HG03354 (cell line): ENCODE data around the gene OSR1.
"Not testable (repeated sequence)": the region's sequence is repeated elsewhere in the genome, so short reads cannot be mapped to it uniquely, and the experiment has no call there.

Experiments used
- ATAC-seq: cut with Tn5 transposase; IDR thresholded peaks from one replicate; pipeline ENCODE4 v1.9.1; 2021; ENCODE audit warnings: mild to moderate bottlenecking; ENCODE audit not compliant: unreplicated experiment, poor library complexity, severe bottlenecking

The OSR1 gene

DNA sequence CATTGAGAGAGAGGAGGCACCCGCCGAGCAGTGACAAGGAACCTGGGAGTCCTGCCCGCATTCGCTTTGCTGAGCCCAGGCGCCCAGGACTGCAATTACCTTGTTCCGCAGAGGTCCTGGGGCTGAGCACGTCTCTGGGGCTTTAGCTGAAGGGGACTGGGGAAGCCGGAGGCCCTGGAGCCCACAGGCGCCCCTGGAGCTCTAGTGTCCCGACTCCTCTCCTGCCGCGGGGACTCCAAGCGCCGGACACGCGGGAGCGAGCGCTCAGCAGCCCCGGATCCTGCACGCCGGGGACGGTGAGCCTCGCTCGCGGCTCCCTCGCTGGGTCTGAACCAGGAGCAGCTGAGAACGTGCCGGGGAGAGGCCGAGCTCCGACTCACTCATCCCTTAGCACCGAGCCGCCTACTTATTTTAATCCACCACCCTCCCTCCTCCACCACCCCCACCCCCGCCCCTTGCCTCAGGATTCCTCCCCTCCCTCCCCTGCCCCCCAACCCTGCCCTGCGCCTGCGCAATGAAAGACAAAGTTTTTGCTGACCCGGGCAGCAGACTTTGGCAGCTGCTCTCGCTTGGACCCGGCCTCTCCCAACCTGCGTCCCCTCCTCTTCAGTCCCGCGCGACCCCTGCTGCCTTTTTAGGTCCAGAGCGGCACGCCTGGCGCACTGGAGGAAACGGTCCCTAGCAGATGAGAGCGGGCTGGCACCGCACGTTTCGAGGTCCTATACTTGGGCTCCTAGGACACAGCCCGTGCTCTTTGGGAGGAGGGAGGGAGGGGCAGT is at the start of gene OSR1:
TSS of gene OSR1 (minus strand) at position 382 of the 779 bp plus-strand sequence. CDS start 4,818 bp downstream, outside the sequence.
- peak; percentile 23 for ATAC-seq

DNA sequence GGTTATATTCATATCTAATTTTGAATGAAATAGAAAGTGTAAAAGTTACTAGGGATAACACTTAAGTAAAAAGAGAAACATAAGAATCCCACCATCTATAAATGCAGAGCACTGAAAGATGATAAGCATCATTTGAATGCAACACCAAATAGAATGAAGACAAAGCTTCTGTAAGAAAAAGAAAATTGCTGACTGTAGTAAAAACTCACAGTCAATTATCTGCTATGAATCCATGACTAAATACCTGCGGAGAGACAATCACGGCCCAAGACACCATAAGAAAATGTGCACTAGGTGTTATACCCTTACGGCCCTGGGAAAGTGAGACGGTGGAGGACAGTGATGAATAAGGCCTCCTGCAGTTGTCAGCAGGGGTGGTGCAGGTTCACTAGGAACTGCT is 45.4 kb upstream of the OSR1 start:
- ATAC-seq: no peak

DNA sequence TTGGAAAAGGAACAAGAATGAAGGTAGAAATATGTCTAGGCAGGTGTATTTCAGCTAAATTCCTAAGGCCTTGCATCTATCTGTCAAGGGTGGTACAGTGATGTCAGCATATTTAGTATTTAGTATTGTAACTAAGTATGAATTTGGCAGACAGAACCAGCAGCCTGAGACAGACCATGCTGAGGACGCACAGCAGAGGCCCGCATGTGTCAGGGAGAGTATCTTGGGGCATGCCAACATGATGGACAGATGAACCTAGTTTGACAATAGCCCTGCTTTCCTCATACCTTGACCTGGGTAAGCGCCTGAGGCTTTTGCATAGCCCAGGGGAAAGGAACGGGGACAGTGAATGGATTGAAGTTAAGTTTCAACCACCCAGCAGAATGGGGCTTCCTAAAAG is 33.8 kb upstream of the OSR1 start:
- no peak for ATAC-seq

DNA sequence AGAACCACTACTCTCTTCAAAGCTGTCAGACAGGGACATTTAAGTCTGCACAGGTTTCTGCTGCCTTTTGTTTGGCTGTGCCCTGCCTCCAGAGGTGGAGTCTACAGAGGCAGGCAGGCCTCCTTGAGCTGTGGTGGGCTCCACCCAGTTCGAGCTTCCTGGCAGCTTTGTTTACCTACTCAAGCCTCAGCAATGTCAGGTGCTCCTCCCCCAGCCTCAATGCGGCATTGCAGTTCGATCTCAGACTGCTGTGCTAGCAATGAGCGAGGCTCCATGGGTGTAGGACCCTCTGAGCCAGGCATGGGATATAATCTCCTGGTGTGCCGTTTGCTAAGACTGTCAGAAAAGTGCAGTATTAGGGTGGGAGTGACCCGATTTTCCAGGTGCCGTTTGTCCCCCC is 31.0 kb upstream of the OSR1 start:
- not testable (repeated sequence) for ATAC-seq

DNA sequence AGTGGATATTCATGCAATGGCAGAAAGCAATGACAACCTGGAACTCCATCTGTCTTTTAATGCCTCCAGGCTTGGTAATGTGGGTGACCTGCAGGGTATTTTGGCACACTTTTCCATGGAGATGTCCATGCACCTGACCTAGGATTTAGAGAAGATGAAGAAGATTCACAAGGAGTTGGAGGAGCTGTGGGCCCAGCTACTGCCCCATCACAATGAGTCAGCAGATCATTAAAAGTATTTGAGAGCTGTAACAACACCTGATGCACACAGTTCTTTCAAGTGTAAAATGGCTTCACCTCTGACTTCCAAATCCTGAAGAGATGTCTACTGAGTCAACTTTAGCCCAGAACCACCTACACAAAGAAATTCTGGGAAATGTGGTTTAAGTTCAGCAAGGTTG is 22.1 kb upstream of the OSR1 start:
- ATAC-seq: no peak

DNA sequence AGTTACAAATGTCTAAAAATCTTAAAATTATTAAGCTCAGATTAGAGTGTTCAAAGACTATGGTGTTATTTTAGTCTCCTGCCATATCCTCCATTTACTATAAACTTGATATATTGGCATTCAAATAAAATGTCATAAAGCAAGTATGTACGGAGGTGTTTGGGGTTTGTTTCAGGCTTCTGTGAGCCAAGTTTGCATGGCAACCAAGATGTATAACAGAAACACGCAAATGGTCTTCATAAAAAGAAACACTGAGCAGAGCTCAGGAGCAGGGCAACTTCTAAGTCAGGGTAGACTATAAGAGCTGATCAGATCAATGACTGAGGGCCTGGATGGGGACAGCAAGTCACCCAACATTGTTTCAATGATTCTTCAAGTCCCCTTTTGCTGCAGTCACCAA is 20.5 kb upstream of the OSR1 start:
- ATAC-seq: no peak

DNA sequence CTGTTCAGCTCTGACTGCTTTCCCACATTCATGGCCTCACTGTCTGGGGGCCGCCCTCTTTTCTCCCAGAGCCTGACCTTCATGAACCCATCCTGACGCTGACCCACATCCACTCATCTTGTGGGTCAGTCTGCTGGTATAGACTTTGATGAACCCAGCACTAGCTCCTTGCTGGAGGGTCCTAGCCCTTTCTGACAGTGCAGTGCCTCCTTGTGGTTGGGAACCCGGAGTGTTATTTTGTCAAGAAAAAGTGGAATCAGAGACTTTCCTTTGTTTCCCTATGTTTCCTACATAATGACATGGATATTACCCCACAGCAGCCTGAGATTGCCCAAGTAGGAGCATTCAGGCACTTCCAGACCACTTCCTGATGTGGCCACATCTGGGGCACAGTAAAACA is 19.3 kb upstream of the OSR1 start:
- no peak for ATAC-seq

DNA sequence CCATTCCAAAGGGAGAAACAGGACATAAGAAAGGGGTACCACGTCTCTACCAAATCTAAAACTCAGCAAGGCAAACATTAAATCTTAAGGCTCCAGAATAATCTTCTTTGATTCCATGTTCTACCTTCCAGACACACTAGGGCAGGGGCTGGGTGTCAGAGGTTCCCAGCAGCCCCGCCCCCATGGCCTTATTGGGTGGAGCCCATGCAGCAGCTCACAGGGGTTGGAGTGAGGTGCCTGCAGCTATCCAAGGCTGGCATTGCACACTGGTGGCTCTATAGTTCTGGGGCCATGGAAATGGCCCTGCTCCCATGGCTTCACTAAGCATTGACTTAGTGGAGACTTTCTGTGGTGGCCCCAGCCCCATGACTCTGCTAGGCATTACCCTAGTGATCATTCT is 14.9 kb upstream of the OSR1 start:
- ATAC-seq: no peak

DNA sequence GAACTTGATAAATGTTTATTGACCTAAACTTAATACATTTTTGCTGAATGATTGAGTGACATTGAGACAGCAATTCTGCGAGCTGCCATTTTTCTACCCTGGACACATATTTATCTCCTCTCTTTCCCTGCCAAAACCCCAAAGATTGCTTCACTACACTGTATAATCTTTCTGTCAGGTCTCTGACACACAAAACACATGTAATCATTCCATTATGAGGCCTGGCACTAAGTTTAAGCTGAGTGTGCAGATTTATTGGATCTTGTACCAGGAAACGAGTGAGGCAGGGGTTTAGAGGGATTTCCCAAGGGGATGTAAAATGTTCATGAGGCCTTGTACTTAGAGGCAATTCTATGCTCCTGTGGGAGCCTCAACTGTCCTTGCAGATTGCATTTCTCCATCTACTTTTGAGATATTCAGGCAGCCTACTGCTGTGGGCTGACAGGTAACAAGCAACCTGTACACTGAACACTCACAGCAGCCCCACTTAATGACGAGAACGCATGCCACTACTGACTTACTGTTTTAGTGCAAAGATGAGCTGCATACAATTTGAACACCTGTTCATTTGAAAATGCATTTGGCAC is 13.7 kb upstream of the OSR1 start:
- no peak for ATAC-seq

DNA sequence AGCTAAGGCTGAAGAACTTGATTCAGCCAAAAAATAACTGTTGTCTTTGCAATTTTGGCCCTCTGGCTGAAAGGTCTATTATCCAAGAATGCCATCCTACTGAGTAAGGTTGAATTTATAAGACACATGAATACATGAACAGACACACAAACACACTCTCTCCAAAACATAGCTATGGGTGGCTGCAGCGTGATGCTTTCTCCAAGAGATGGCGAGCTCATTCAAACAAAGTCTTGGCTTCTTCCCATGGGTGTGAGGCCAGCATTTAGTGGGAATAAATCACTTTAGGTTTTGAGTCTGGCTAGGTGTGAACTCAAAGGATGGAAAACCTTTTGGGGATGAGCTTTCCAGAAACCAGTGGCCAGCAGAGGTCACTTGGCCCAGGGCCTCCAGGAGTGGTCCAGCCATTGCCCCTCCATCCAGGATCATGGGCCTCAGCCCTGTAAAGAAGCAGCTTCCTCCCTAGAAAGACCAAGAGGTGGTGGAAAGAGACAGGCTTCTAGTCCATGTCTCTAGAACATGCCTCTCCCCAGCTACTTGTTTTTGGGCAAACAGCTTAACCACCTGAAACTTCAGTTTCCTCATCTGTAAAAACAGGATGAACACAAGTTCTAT is 11.0 kb upstream of the OSR1 start:
- ATAC-seq: no peak

DNA sequence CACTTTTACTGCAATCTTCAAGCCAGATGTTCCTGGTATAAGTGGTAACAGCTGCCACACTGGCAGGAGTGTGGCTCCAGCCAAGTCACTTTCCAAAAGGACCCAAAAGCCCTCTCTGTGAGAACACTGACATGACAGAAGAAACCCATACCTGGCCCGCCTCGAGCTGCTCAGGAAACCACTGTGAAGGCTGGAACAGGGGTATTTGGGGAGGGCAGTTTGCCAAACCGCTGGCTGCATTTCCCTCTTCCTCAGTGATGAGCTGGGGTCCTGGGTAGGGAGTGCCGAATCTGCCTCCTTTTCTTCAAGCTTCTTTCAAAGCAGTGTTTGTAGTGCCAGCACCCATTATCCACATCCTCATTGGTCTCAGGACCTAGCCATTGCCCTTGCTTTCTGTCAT is 10.3 kb upstream of the OSR1 start:
- no peak for ATAC-seq

DNA sequence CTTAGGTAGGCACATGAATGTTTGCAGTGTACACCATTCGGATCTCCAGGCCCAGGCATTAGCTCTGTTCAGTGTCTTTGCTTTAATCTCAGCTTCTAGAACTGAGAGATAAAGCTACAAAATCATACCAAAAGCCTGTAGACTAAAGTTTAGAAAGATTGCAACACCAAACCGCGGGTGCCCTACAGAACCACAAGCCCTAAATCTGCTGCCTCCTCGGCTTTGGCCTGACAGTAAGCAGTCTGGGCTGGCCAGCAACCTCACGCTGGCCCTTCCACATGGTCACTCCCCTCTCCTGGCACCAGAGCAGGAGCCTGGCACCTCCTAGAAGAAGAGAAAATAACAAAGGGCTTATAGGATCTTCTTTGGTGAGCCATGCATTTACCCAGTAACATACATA is 8.9 kb upstream of the OSR1 start:
- no peak for ATAC-seq

DNA sequence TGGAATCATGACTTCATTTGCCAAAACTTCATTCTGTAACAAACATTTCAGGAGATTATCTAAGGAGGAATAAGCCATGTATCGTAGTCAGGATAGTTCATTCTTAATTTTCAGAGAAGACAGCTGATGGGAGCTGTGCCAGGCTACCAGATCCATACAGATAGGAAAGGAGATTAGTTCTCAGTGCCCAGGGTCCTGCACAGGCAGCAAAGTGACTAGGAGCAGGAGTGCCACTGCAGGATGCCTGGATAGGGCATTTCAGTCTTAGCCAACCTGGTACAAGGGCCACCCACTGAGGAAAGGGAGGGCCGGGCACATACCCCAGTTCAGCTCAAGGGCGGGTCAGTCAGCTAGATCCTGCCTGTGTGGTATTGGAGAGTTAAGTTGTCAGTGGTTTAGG is 6.7 kb upstream of the OSR1 start:
- ATAC-seq: no peak

DNA sequence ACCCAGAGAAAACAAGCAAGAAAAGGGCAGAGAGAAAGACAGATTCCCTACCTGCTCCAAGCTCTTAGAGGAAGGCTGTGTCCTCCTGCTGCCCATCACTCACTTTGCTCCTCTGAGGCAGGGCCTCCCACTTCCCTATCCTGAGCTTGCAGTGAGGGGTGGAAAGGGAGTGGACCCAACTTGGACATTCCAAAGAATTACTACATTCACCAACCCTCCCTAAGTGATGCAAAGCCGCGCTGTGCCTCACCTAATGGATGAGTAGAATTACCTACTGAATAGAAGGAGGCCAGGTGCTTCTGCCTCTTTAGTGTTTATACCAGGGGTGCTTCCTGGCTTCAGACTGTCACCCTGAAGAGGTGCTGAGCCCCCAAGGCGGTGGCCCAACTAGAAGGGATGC is 5.6 kb upstream of the OSR1 start:
- no peak for ATAC-seq

DNA sequence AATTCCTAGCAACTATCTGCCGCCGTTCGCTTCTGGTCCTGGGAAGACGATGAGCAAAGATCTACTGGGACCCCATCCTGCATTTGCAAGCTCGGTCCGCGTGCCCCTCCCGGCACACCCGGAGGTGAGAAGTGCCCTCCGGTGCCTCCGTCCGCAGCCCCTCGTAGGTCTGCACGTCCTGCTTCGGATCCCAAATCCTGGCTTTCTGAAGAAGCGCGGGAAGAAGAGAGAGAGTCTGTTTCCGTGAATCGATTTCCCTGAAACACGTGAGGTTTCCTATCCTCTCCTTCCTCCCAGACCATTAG is 5.0 kb upstream of the OSR1 start:
- ATAC-seq: no peak

DNA sequence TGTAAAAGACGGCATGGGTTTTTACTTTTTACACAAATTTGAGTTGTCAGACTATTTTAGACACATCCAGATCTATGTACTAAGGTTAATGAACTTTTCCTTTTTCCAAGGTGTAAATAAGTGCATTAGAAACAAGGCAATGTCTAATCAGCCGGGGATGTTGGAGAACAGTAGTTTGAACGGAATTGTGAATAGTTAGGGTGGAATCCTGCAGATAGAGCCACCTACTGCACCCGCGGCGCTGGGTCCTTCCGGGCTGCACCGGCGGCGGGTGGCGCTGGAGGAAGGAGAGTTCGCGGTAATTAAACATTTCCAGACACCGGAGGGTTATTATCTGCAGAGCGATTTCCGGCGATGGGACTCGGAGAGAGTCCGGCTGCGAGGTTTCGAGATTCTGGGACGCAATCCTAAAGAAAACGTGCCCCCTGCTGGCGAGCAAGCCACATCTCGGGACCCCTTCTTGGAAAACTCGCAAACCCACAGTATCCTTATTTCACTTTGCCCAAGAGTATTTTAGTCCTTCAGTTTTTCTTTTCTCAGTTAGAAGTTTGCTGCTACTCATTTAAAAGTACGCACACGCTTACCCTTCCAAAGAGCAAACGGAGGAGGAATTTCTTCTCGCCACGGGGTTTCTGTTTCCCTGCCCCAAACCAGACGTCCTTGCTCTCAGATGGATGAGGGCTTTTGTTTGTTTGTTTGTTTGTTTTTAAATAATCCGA is 4.5 kb upstream of the OSR1 start:
- peak; percentile 52 for ATAC-seq

DNA sequence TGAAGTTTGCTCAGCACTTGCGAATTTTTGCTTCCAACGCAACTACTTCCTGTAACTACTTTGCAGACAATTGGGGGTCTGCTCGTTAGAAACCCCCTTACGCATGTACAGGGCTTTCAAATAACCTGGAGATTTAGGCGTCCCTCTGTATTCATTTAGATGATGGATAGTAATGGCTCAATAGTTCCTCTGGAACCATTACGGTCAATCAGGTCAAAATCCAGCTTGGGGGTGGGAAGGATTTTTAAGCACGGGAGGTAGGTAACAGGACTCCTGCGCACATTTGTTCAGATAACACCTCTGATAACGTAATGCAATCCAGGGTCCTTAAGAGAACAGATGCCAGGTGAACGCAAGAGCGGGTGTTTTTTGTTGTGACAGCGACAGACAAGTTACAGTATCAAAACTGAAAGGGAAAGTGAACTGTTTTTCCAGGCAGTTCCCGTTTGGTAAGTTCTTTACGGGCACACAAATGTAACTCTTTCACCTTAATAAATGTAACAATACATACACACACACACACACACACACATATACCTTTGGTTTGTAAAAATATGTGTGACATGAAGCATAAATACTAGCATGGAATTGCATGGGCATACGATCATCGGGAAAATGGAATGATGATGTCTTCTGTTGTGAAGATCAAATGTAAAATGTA is 3.8 kb upstream of the OSR1 start:
- ATAC-seq: peak; percentile 32

DNA sequence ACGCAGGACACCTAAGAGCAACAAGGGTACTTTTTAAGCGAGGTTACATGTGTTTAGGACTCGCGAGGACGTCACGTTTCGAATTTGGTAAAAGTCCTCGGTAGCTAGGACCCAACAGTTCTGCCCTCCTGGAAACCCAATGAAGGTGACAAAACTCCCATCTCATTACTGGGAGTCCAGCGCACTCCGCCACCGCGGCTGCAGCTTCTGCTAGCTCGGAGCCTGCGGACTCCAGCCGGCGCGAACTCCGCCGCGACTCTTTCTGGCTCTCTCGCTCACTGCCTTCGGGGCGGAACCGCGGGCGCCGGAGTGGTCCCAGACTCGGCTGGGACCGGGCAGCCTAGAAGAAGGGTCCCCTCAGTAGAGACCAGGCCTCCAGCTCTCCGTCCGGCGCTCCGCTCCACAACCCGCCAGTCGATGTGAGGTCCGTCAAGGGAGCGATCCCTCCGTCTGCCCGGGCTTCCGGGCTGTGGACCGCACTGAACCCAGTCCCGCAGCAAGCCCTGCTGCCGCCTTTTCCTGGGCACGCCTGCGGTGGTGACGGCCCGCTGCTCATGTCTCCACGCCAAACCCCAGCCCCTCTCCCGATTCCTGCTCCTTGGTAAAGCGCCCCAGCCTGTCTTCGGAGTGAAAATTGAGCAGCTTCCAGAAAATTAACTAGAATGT is 3.0 kb upstream of the OSR1 start:
- ATAC-seq: peak; percentile 22

DNA sequence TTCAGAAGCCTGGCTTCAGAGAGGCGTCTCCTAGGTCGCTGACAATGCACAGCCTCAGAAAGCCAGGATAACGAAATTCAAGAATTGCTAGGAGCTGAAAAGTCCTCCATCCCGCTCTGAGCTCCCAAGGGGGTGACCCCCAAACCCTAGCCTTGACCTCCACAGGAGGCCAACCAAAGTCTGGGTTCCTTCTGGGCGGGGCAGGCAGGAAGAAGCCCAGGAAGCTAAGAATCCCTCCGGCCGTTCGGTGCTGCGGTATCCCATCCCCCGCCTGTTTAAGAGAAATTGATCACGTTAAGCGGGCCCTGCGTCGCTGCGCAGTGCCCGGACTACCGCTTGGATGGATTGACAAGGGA is 2.5 kb upstream of the OSR1 start:
- no peak for ATAC-seq
